DOHH2 (cell line): Measurements from ENCODE around the gene METTL25.

Experiments
- CTCF ChIP-seq: fragments of 200-600 bp; sonication (generic); IDR thresholded peaks from one replicate; pipeline ENCODE4 v1.5.1; 2014; ENCODE audit warnings: antibody characterized with exemption, mild to moderate bottlenecking, low read depth, low read length; ENCODE audit not compliant: poor library complexity, severe bottlenecking
- EZH2phosphoT487 ChIP-seq: fragments of 200-600 bp; sonication (generic); IDR thresholded peaks from 2 replicates; pipeline ENCODE4 v1.6.1; 2017; ENCODE audit warnings: borderline replicate concordance, mild to moderate bottlenecking, antibody characterized with exemption, low read length, moderate library complexity, mixed read lengths

GRCh38 chr12:82440885-82441284 lies 82.6 kb downstream of the METTL25 start:
- TF ChIP-seq CTCF (no peak), EZH2phosphoT487 (no peak)
